ENCODE measurements around the gene JMJD1C.
"Not testable (repeated sequence)": the region's sequence is repeated elsewhere in the genome, so short reads cannot be mapped to it uniquely, and the experiment has no call there.

The JMJD1C gene

GRCh38 chr10:63255316-63255715 lies 210.5 kb downstream of the JMJD1C start:
- no peak for DNase-seq (ENCODE audit: low read depth, low spot score)
- no peak overlapping the region for H3K4me3 ChIP-seq (ENCODE audit: low read length)

- H3K4me3 ChIP-seq (ENCODE audit: low read length), result no peak overlapping the region
- DNase-seq (ENCODE audit: low read depth, low spot score), result no peak
These were observed 212.7 kb downstream of the JMJD1C start for GRCh38 chr10:63253040-63253439.

DNA sequence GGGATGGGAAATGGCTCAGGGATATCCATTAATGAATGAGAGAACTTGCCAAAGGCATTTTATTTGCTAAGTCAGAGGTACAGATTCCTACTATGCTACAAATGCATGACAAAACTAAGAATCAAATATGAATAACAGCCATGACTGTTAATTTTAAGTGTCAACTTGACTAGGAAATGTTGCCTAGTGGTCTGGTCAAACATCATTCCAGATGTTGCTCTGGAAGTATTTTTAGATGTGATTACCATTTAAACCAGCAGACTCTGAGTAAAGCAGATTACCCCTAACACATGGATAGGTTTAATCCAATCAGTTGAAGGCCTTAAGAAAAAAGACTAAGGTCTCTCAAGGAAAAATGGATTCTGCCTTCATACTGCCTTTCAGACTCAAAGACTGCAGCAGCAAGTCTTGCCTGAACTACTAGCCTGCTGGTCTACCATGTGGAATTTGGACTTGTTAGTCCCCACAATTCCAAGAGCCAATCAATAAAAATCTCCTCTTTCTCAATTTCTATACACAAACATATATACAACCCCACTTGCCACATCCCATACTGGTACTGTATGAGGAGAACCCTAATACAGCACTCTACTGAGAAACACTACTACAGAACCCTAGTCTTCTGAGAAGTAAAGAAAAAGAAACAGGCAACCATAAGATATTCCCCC lies 213.5 kb downstream of the JMJD1C start:
- no peak overlapping the region for H3K4me3 ChIP-seq (ENCODE audit: low read length)
- DNase-seq (ENCODE audit: low read depth, low spot score), result no peak

GRCh38 chr10:63250032-63250431 lies 215.7 kb downstream of the JMJD1C start:
- DNase-seq (ENCODE audit: low read depth, low spot score), result no peak
- H3K4me3 ChIP-seq (ENCODE audit: low read length), result no peak overlapping the region

DNA sequence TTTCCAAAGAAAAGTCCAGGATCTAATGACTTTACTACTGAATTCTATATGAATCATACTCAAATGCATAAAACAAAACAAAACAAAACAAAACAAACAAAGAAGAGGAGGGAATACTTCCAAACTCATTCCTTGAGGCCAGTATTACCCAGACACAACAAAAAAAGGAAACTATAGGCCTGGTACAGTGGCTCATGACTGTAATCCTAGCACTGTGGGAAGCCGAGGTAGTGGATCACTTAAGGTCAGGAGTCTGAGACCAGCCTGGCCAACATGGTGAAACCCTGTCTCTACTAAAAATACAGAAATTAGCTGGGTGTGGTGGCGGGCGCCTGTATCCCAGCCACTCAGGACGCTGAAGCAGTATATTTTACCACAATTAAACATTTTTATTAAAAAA lies 218.0 kb downstream of the JMJD1C start:
- no peak overlapping the region for H3K4me3 ChIP-seq (ENCODE audit: low read length)
- no peak for DNase-seq (ENCODE audit: low read depth, low spot score)

DNA sequence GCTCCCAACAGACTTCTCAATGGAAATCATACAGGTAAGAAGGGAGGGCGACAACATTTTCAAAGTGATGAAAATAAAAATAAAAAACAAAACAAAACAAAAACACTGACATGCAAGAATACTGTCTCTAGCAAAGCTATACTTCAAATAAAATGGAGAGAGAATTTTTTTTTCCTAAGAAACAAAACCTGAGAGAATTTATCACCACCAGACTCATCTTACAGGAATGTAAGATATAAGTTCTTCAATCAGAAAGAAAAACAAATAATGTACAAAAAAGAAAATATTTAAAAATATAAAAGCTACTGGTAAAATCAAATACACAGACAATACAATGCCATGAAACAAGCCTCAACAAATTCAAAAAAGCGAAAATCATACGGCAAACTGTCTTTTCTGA lies 219.4 kb downstream of the JMJD1C start:
- DNase-seq (ENCODE audit: low read depth, low spot score), result no peak
- no peak overlapping the region for H3K4me3 ChIP-seq (ENCODE audit: low read length)

- peak overlapping the region; percentile 38 for H3K4me3 ChIP-seq (ENCODE audit: low read length)
- peak; percentile 51 for DNase-seq (ENCODE audit: low read depth, low spot score)
These were observed 223.9 kb downstream of the JMJD1C start for GRCh38 chr10:63241841-63242281.

GRCh38 chr10:63240807-63241206 lies 225.0 kb downstream of the JMJD1C start:
- no peak for DNase-seq (ENCODE audit: low read depth, low spot score)
- no peak overlapping the region for H3K4me3 ChIP-seq (ENCODE audit: low read length)

DNA sequence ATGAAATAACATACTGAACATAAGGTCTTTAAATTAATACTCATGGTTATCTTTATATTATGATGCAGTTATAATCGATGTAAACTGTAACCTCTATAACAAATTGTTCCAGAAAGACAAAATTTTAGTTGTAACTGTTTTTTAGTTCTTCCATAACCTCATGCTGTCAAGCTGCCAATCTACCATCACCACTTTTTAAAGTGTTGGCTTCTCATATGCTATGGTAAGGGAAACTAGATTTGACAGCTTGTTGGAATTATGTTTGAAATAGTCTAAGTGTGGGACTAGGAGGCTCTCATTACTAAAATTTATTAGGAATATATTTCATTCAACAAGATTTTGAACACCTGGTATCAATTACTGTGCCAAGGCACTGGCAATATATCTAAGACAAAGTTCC lies 227.3 kb downstream of the JMJD1C start:
- no peak overlapping the region for H3K4me3 ChIP-seq (ENCODE audit: low read length)
- no peak for DNase-seq (ENCODE audit: low read depth, low spot score)

DNA sequence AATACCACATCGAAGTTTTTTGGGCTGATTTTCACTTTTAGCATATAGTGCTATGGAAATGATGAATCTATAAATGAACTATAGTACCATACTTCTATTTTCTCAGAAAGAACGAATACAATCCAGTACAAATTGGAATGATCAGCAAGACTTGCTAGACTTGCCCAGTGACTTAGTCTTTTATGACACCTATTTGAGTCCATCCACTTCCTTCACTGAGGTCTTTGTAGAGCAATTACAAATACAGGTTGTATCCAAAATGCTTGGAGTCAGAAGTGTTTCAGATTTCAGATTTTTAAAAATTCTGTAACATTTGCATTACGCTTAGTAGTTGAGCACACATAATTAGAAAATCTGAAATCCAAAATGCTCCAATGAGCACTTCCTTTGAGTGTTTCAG lies 228.4 kb downstream of the JMJD1C start:
- no peak for DNase-seq (ENCODE audit: low read depth, low spot score)
- H3K4me3 ChIP-seq (ENCODE audit: low read length), result no peak overlapping the region

DNA sequence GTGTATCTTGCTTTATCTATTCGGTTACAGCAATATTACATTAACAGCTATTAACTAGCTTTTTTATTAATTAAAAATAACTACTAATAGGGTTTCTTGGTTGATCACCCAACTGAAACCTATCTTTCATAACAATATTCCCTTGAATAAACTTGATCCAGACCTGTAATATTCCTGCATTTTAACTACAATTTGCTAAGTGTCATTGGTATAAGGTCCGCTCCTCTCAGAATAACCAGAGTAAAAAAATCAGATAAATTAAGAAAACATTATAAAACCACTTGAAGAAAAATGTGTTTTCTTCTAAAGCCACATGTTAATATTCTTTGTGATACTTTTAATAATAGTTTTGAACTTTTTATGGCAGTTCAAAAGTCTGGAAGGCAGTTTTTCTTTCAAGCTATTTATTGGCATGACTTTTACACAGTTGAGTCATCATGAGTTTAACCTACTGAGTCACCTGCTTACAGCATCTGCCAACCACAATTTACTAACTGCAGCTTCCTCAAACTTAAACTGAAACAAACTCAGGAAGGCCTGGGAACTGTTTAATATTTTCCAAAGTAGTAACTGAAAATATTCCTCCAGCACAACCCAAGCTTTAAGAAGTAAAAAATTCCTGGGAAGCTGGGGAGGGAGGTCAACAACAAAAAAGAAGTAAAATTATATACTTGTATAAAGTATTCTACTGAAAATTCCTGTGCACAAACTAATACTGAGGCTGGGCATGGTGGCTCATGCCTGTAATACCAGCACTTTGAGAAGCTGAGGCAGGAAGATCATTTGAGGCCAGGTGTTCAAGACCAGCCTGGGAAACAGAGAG lies 229.5 kb downstream of the JMJD1C start:
- H3K4me3 ChIP-seq (ENCODE audit: low read length), result no peak overlapping the region

DNA sequence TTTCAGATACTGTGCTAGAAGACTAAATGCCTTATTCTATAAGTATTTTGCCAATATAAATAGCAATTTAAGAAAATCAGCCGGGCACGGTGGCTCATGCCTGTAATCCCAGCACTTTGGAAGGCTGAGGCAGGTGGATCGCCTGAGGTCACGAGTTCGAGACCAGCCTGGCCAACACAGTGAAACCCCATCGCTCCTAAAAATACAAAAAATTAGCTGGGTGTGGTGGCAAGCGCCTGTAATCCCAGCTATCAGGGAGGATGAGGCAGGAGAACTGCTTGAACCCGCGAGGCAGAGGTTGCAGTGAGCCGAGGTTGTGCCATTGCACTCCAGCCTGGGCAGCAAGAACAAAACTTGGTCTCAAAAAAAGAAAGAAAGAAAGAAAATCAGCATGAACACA lies 230.6 kb downstream of the JMJD1C start:
- H3K4me3 ChIP-seq (ENCODE audit: low read length); DNase-seq (ENCODE audit: low read depth, low spot score): not testable (repeated sequence)

More for the DNA sequence above, 229.5 kb downstream of the JMJD1C start:
- DNase-seq (ENCODE audit: low read depth, low spot score), result peak; percentile 63

GRCh38 chr10:63229161-63229560 lies 236.6 kb downstream of the JMJD1C start:
- no peak for DNase-seq (ENCODE audit: low read depth, low spot score)
- no peak overlapping the region for H3K4me3 ChIP-seq (ENCODE audit: low read length)

DNA sequence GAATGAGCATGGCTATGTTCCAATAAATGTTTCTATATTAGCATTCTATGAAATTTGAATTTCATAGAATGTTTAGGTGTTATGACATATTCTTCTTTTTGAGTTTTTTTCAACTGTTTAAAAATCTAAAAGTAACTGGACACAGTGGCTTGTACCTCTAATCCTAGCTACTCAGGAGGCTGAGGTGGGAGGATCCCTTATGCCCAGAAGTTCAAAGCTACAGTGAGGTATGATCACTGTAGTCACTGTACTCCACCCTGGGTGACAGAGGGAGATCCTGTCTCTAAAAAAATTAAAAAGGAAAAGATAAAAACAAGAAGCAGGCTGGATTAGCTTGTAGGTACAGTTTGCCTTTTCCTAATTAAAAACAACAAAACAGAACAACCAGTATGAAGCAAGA lies 237.5 kb downstream of the JMJD1C start:
- no peak overlapping the region for H3K4me3 ChIP-seq (ENCODE audit: low read length)
- DNase-seq (ENCODE audit: low read depth, low spot score), result no peak

- DNase-seq (ENCODE audit: low read depth, low spot score), result no peak
- no peak overlapping the region for H3K4me3 ChIP-seq (ENCODE audit: low read length)
These were observed 238.4 kb downstream of the JMJD1C start for GRCh38 chr10:63227207-63227895.

DNA sequence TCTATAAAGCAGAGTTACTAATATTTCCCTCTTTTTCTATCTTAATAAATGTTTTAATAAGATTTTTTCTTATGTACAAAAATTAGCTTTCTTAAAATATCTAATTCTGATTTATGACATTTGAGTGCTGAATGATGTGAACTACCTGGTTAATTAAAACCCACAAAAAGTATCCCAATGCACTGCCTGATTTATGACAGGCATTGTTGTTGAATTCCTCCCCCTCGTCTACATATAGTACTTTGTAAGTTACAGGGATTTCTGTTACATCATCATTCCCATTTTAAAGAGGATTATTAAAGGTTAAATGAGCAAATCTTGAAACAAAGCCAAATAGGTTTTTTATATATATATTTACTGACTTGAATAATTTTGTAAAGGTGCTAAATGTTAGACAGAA lies 241.5 kb downstream of the JMJD1C start:
- DNase-seq (ENCODE audit: low read depth, low spot score), result no peak
- H3K4me3 ChIP-seq (ENCODE audit: low read length), result no peak overlapping the region

- DNase-seq (ENCODE audit: low read depth, low spot score), result no peak
- no peak overlapping the region for H3K4me3 ChIP-seq (ENCODE audit: low read length)
These were observed 243.8 kb downstream of the JMJD1C start for GRCh38 chr10:63221950-63222349.

DNA sequence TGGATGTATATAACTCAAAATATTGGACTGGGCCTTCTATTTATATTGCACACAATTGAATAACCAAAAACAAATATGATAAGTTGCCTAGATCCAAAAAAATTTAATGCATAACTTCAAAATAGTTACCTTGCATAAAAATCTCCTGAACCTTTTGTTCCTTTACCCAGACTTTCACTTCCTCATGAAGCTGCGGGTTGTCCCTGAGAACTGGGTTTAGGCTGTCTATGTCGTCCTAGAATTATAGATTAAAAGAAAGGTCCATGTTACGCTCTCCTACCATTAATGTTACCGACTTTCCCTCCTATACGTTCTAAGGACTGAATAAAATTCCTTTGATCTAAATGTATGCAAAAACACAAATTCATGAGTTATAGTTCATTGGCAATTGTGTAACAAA lies 246.0 kb downstream of the JMJD1C start:
- DNase-seq (ENCODE audit: low read depth, low spot score), result no peak
- H3K4me3 ChIP-seq (ENCODE audit: low read length), result no peak overlapping the region

DNA sequence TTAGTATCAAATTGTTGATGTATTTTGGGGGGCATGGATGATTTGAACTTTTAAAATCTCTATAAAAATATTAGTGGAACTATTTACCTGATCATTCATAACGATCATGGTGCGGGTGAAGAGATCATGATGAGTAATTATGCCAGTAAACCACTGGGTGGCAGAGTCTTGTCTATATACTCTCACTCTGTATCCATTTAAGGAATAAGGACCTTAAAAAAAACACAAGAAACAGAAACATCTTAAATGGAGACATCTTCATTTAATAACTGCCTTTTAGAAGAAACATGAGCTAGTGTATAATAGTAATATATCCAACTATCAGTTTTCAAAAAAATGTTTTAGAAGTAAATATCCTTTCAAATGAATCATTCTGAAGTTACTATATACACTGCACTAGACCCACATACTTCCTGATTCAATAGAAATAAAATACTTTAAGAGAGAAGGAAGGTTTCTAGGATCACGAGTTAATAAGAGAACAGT lies 248.6 kb downstream of the JMJD1C start:
- H3K4me3 ChIP-seq (ENCODE audit: low read length), result no peak overlapping the region
- peak; percentile 51 for DNase-seq (ENCODE audit: low read depth, low spot score)

GRCh38 chr10:63214571-63214970 lies 251.2 kb downstream of the JMJD1C start:
- DNase-seq (ENCODE audit: low read depth, low spot score), result no peak
- no peak overlapping the region for H3K4me3 ChIP-seq (ENCODE audit: low read length)
